ENCODE results near the gene LRRC75B. TPM values are rescaled to one million over a fixed set of nuclear protein-coding genes. Genes with fewer than 3 reads are reported as not detected.

LRRC75B gene
- total RNA-seq, 1 experiment from 2014 or later = 5.9 TPM

GRCh38 chr22:24591286-24591830 is 1.5 kb downstream of the LRRC75B start:
- H3K27me3 ChIP-seq = no peaks in the 10 kb centered on the region
- H3K4me3 ChIP-seq = no peak overlapping the region
- no peak for DNase-seq
- H3K36me3 ChIP-seq = no peaks in the 10 kb centered on the region
- no peaks in the 10 kb centered on the region for H3K9me3 ChIP-seq

GRCh38 chr22:24590596-24591173 is 2.2 kb downstream of the LRRC75B start:
- DNase-seq = no peak
- no peaks in the 10 kb centered on the region for H3K9me3 ChIP-seq
- H3K4me3 ChIP-seq = no peak overlapping the region
- no peaks in the 10 kb centered on the region for H3K27me3 ChIP-seq
- H3K36me3 ChIP-seq = no peaks in the 10 kb centered on the region

GRCh38 chr22:24589518-24590030 is 3.3 kb downstream of the LRRC75B start:
- DNase-seq = no peak
- no peaks in the 10 kb centered on the region for H3K36me3 ChIP-seq
- no peak overlapping the region for H3K4me3 ChIP-seq
- H3K27me3 ChIP-seq = no peaks in the 10 kb centered on the region
- no peaks in the 10 kb centered on the region for H3K9me3 ChIP-seq

DNA sequence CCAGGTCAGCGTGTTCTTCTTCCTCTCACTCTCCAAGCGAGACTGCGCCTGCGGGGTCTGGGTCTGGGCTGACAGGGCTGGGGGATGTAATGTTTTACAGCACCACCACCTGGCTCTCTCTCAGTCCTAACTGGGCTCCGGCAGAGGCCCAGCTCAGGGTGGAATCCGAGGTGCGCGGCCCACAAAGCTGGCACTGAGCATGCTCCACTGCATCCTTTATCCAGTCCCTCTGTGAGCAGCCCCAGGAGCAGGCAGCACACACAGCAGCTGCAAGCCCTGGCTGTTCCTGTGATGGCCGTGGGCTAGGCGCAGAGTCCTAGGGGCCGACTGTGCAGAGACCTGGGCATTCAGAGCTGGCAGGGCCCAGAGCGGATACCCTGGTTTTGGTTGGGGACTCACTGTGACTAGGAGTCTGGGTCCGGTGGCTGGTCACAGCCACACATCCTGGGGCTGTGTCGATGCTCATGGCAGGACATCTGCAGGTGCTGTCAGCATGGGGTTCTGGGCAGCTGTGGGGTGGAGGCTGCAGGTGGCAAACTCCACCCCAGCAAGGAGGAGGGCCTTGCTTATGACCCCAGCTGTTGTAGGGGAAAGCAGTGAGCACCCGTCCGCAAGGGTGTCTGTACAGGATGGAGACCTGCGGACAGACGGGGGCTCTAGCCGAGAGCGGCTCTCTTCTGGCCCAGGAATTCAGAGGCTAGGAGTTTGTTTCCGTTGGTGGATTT is 4.0 kb downstream of the LRRC75B start:
- no peak for DNase-seq
- no peak overlapping the region for H3K4me3 ChIP-seq
- no peaks in the 10 kb centered on the region for H3K27me3 ChIP-seq
- H3K9me3 ChIP-seq = no peaks in the 10 kb centered on the region
- no peaks in the 10 kb centered on the region for H3K36me3 ChIP-seq

GRCh38 chr22:24588381-24588756 is 4.5 kb downstream of the LRRC75B start:
- no peaks in the 10 kb centered on the region for H3K27me3 ChIP-seq
- H3K4me3 ChIP-seq = no peak overlapping the region
- no peaks in the 10 kb centered on the region for H3K36me3 ChIP-seq
- DNase-seq = no peak
- no peaks in the 10 kb centered on the region for H3K9me3 ChIP-seq

- Histone ChIP-seq H3K36me3 (no peaks in the 10 kb centered on the region), H3K27me3 (no peaks in the 10 kb centered on the region), H3K9me3 (no peaks in the 10 kb centered on the region), H3K4me3 (no peak overlapping the region)
- DNase-seq = no peak
Measured at GRCh38 chr22:24587948-24588347, 4.9 kb downstream of the LRRC75B start.

GRCh38 chr22:24587251-24587650 is 5.6 kb downstream of the LRRC75B start:
- no peak for DNase-seq
- H3K4me3 ChIP-seq = no peak overlapping the region

DNA sequence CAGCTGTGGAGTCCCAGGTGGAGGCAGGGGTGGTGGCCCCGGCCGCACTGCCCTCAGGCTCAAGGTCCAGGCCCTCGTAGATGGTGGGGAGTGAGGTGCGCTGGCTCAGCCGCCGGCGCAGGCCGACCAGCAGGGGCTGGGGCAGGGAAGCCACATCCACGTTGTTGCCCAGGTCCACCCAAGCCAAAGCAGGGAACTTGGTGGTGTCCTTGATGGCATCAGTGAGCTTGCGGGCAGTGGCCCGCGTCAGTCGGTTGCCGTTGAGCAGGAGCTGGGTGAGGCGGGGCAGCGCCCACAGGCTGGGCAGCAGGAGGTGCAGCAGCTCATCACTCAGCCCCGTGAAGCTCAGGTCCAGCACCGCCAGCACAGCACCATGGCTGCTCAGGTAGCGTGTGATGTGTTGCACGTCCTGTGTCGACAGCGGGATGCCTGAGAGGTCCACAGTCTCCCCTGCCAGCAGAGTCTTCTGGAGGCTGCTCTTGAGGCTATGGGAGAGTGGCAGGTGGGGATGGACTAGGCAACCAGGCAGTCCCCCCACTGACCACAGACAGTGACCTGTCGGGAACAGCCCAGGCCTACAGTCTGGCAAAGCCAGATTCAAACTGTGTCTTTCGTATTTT is 6.8 kb downstream of the LRRC75B start:
- DNase-seq = no peak
- Histone ChIP-seq H3K36me3 (no peaks in the 10 kb centered on the region), H3K27me3 (no peaks in the 10 kb centered on the region), H3K4me3 (no peak overlapping the region), H3K9me3 (no peaks in the 10 kb centered on the region)

More at GRCh38 chr22:24587251-24587650, 5.6 kb downstream of the LRRC75B start:
- Histone ChIP-seq H3K9me3 (no peaks in the 10 kb centered on the region), H3K36me3 (no peaks in the 10 kb centered on the region), H3K27me3 (no peaks in the 10 kb centered on the region)

DNA sequence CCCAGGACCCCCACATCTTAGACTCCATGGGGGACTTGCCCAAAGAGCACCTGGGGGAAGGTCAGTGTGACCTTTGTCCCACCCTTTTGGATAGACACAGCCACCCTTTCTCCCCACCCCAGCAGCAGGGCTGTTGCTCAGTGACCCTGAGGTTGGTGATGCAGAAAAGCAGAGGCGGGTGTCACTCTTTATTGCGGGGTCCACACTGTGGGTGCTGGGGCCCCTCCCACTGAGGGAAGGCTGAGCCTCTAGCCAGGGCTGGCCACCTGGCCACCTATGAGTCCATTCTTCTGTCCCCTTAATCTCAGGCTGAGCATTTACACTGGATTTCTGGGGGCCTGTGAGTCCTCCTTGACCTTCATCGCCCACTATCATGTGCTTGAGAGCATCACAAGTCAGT is 7.4 kb downstream of the LRRC75B start:
- H3K9me3 ChIP-seq = no peaks in the 10 kb centered on the region
- no peak overlapping the region for H3K4me3 ChIP-seq
- no peaks in the 10 kb centered on the region for H3K27me3 ChIP-seq
- no peak for DNase-seq
- H3K36me3 ChIP-seq = no peaks in the 10 kb centered on the region

DNA sequence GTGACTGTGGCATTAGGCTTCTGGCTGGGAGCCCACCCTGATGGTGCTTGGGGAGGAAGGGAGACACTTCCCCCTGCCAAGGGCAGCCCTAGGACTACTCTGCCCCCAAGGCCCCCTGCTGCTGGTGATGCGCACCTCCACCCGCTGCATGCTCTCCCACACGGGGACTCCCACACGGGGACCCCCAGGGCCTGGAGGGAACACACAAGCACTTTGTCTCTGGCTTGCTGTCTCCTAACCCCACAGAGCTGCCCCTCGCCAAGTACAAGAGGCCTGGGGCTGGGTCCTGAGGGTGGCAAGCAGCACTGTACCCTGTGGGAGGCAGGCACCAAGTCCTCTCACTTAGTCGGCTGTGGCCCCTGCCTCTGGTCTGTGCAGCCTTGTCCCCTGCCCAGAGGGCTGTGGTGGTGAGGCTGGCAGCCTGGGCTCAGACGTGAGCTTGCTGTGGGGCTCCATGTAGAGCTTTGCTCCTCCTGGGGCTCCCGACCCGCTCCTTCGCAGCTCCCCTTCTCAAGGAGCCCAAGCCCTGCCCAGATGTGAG is 7.9 kb downstream of the LRRC75B start:
- no peaks in the 10 kb centered on the region for H3K36me3 ChIP-seq
- no peaks in the 10 kb centered on the region for H3K9me3 ChIP-seq
- H3K4me3 ChIP-seq = no peak overlapping the region
- H3K27me3 ChIP-seq = no peaks in the 10 kb centered on the region
- no peak for DNase-seq

DNA sequence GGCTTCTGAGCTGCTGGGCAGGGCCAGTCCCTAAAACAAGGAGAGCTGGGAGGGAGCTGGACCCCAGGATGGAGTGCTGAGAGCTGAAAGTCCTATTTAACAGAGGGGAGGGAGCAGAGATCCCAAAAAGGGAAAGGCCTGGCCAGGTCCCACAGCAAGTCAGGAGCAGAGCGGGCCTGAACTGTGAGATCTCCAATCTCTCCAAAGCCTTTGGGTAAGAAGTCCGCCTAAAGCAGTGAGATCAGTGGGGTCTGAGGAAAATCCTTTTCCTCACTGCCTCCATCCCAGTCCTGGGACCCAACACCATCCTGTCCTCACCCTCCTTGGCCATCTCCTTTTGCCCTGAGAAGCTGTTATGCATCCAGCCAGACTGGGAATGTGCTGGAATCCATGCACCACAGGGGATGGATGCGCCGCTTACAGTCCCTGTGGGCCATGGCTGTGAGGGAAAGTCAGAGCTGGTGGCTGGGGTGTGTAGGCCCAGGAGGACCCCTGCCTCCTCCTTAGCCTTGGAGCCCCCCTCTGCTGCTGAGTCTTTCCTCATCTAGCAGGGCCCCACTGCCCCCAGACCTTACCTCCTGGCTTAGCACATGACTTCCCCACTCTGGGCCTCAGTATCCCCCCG is 8.6 kb downstream of the LRRC75B start:
- H3K9me3 ChIP-seq = no peaks in the 10 kb centered on the region
- H3K27me3 ChIP-seq = no peaks in the 10 kb centered on the region
- no peak for DNase-seq
- H3K4me3 ChIP-seq = no peak overlapping the region
- no peaks in the 10 kb centered on the region for H3K36me3 ChIP-seq

GRCh38 chr22:24583221-24584165 is 9.4 kb downstream of the LRRC75B start:
- no peak overlapping the region for H3K4me3 ChIP-seq

GRCh38 chr22:24582056-24582814 is 10.6 kb downstream of the LRRC75B start:
- DNase-seq = no peak
- Histone ChIP-seq H3K27me3 (no peaks in the 10 kb centered on the region), H3K36me3 (peaks cover 13% of the 10 kb centered on the region), H3K4me3 (no peak overlapping the region), H3K9me3 (no peaks in the 10 kb centered on the region)

More at GRCh38 chr22:24583221-24584165, 9.4 kb downstream of the LRRC75B start:
- H3K27me3 ChIP-seq = no peaks in the 10 kb centered on the region
- H3K9me3 ChIP-seq = no peaks in the 10 kb centered on the region
- peaks cover 3% of the 10 kb centered on the region for H3K36me3 ChIP-seq
- no peak for DNase-seq

- no peaks in the 10 kb centered on the region for H3K27me3 ChIP-seq
- no peak for DNase-seq
Measured at GRCh38 chr22:24580276-24580675, 12.6 kb downstream of the LRRC75B start.

GRCh38 chr22:24579258-24579601 is 13.6 kb downstream of the LRRC75B start:
- Histone ChIP-seq H3K36me3 (peaks cover 29% of the 10 kb centered on the region), H3K27me3 (no peaks in the 10 kb centered on the region), H3K4me3 (no peak overlapping the region), H3K9me3 (no peaks in the 10 kb centered on the region)
- DNase-seq = no peak

More at GRCh38 chr22:24580276-24580675, 12.6 kb downstream of the LRRC75B start:
- no peak overlapping the region for H3K4me3 ChIP-seq
- H3K36me3 ChIP-seq = peaks cover 21% of the 10 kb centered on the region
- H3K9me3 ChIP-seq = no peaks in the 10 kb centered on the region
